ENCODE results near the gene UBE2O.

DNA sequence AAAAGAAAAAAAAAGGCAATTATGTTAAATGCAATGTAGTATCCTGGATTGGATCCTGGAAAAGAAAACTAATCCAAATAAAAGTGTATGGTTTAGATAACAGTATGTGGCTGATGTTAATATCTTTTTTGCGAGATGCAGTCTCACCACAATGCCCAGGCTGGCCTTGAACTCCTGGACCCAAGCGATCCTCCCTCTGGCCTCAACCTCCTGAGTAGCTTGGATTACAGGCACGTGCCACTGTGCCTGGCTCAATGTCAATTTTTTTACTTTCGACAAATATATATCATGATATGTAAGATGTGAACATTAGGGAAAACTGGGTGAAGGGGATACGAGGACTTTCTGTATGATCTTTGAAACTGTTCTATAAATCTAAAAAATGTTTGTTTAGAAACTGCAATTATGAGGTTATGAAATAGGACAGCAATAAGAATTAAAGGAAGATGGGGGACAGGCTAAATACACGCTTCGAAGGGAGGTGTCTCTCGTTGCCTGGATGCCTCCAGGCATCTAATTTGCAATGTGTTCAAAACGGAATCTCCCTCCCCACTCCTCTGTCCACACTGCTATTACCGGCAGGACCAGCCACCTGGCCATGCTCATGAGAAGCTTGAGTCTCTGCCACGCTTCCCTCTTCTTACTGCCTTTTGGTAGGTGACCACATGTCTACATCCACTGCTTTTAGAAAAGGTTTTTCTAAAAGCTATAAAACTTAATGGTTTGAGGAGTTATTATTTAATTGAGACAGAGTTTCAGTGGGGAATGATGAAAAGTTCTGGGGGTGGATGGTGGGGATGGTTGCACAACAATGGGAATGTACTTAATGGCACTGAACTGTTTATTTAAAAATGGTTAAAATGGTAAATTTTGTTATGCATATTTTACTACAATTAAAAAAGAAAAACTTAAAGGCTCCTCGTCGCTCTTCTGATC is 15.2 kb downstream of the UBE2O start:
- TF ChIP-seq NR3C1 (CRISPR knock-in tag; conservative IDR thresholded peaks at IDR 0.05; ENCODE audit: low read depth) (no peak), CREM (CRISPR knock-in tag; IDR thresholded peaks at IDR 0.05) (no peak), SOX15 (CRISPR knock-in tag; IDR thresholded peaks at IDR 0.05) (no peak), GRHL2 (CRISPR knock-in tag; IDR thresholded peaks at IDR 0.05; ENCODE audit: insufficient replicate concordance, severe bottlenecking) (no peak), PRRX2 (CRISPR knock-in tag; IDR thresholded peaks at IDR 0.05) (no peak), NR2C2 (CRISPR knock-in tag; IDR thresholded peaks at IDR 0.05) (no peak), RELA (CRISPR knock-in tag; IDR thresholded peaks at IDR 0.05; ENCODE audit: borderline replicate concordance) (no peak), ZNF423 (CRISPR knock-in tag; IDR thresholded peaks at IDR 0.05) (no peak), ZNF317 (CRISPR knock-in tag; IDR thresholded peaks at IDR 0.05; ENCODE audit: borderline replicate concordance, low read depth) (no peak), ZNF263 (CRISPR knock-in tag; IDR thresholded peaks at IDR 0.05; ENCODE audit: low read depth) (no peak)
- TF ChIP-seq, protein P1, sequence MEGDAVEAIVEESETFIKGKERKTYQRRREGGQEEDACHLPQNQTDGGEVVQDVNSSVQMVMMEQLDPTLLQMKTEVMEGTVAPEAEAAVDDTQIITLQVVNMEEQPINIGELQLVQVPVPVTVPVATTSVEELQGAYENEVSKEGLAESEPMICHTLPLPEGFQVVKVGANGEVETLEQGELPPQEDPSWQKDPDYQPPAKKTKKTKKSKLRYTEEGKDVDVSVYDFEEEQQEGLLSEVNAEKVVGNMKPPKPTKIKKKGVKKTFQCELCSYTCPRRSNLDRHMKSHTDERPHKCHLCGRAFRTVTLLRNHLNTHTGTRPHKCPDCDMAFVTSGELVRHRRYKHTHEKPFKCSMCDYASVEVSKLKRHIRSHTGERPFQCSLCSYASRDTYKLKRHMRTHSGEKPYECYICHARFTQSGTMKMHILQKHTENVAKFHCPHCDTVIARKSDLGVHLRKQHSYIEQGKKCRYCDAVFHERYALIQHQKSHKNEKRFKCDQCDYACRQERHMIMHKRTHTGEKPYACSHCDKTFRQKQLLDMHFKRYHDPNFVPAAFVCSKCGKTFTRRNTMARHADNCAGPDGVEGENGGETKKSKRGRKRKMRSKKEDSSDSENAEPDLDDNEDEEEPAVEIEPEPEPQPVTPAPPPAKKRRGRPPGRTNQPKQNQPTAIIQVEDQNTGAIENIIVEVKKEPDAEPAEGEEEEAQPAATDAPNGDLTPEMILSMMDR (IDR thresholded peaks at IDR 0.05) = no peak
- TF ChIP-seq, protein P2, sequence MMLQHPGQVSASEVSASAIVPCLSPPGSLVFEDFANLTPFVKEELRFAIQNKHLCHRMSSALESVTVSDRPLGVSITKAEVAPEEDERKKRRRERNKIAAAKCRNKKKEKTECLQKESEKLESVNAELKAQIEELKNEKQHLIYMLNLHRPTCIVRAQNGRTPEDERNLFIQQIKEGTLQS (CRISPR knock-in tag; conservative IDR thresholded peaks at IDR 0.05) = no peak
